ENCODE results near the gene PCYT2. TPM values are rescaled to one million over a fixed set of nuclear protein-coding genes. Genes with fewer than 3 reads are reported as not detected.

PCYT2 gene
- total and polyA plus RNA-seq, 9 of the 15 experiments (the other 6 are each of a cell fraction or from before 2014, with no cell fraction given) = 0.92 to 134 (median 82.5) TPM

DNA sequence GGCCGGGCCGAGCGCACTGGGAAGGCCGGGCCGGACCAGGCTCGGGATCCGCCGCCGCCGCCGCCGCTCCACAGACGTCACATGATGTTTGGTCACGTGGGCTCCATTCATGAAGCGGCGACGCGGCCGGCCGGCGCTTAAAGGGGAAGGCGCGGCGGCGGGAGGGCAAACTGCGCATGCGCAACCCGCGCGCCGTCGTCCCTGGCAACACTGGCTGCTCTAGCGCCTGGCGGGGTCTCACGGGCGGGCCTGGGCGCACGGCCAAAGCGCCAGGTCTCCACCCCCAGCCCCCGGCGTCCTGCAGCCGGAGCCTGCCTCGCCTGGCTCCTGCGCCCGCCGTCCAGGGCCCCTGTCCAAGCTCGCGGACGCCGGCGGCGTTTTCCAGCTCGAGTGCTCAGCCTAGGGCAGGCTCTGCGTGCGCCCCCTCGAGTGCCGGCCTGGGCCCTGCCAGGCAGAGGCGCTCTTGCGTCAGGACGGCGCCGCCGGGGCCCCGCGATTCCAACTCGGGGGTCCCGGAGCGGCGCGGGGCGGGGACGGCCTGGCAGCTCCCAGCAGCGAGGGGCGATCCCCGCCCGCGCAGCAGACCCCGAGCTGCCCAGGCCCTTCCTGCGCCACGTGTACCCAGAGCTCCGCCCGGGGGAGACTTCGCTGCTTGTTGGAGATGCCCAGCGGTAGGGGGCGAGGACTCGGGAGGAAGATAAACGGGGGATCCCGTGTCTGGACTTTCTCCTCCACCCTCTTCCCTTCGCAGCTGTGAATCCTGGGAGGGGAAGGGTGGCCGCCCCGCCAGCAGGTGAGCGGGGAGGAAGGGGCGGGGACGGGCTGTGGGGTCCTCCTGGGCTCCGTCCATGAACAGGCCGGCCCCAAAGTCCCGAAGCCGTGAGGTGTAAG is 16.7 kb upstream of the PCYT2 start, which contains the start of gene MAFG (continued):
- TF ChIP-seq ARID2 (IDR thresholded peaks at IDR 0.05) (no peak), ATF1 (CRISPR knock-in tag; IDR thresholded peaks at IDR 0.05) (no peak), ATF1 (tag; IDR thresholded peaks at IDR 0.05) (peak; percentile 80), DNMT1 (IDR thresholded peaks at IDR 0.05) (no peak), MECOM (CRISPR knock-in tag; IDR thresholded peaks at IDR 0.05) (no peak), RNF2 (IDR thresholded peaks at IDR 0.05) (no peak), RFX1 (IDR thresholded peaks at IDR 0.05) (peak; percentile 88; the same call in 1 of the 2 replicates), MCM3 (IDR thresholded peaks at IDR 0.05) (no peak), SIN3B (IDR thresholded peaks at IDR 0.05; ENCODE audit: low read depth) (peak; percentile 42; the same call in 1 of the 2 replicates), ZNF717 (CRISPR knock-in tag; IDR thresholded peaks at IDR 0.05) (no peak), ZNF197 (CRISPR knock-in tag; IDR thresholded peaks at IDR 0.05; ENCODE audit: low read depth) (no peak), ELF2 (CRISPR knock-in tag; IDR thresholded peaks at IDR 0.05) (no peak), MXI1 (IDR thresholded peaks at IDR 0.05; ENCODE audit: low read depth, low read length) (peak; percentile 73)
- TF ChIP-seq, protein P1, sequence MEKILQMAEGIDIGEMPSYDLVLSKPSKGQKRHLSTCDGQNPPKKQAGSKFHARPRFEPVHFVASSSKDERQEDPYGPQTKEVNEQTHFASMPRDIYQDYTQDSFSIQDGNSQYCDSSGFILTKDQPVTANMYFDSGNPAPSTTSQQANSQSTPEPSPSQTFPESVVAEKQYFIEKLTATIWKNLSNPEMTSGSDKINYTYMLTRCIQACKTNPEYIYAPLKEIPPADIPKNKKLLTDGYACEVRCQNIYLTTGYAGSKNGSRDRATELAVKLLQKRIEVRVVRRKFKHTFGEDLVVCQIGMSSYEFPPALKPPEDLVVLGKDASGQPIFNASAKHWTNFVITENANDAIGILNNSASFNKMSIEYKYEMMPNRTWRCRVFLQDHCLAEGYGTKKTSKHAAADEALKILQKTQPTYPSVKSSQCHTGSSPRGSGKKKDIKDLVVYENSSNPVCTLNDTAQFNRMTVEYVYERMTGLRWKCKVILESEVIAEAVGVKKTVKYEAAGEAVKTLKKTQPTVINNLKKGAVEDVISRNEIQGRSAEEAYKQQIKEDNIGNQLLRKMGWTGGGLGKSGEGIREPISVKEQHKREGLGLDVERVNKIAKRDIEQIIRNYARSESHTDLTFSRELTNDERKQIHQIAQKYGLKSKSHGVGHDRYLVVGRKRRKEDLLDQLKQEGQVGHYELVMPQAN (IDR thresholded peaks at IDR 0.05; ENCODE audit: borderline replicate concordance) = peak; percentile 52; the same call in 1 of the 2 replicates
- TF ChIP-seq, protein P2, sequence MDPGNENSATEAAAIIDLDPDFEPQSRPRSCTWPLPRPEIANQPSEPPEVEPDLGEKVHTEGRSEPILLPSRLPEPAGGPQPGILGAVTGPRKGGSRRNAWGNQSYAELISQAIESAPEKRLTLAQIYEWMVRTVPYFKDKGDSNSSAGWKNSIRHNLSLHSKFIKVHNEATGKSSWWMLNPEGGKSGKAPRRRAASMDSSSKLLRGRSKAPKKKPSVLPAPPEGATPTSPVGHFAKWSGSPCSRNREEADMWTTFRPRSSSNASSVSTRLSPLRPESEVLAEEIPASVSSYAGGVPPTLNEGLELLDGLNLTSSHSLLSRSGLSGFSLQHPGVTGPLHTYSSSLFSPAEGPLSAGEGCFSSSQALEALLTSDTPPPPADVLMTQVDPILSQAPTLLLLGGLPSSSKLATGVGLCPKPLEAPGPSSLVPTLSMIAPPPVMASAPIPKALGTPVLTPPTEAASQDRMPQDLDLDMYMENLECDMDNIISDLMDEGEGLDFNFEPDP (CRISPR knock-in tag; IDR thresholded peaks at IDR 0.05) = no peak
- TF ChIP-seq, protein P3, sequence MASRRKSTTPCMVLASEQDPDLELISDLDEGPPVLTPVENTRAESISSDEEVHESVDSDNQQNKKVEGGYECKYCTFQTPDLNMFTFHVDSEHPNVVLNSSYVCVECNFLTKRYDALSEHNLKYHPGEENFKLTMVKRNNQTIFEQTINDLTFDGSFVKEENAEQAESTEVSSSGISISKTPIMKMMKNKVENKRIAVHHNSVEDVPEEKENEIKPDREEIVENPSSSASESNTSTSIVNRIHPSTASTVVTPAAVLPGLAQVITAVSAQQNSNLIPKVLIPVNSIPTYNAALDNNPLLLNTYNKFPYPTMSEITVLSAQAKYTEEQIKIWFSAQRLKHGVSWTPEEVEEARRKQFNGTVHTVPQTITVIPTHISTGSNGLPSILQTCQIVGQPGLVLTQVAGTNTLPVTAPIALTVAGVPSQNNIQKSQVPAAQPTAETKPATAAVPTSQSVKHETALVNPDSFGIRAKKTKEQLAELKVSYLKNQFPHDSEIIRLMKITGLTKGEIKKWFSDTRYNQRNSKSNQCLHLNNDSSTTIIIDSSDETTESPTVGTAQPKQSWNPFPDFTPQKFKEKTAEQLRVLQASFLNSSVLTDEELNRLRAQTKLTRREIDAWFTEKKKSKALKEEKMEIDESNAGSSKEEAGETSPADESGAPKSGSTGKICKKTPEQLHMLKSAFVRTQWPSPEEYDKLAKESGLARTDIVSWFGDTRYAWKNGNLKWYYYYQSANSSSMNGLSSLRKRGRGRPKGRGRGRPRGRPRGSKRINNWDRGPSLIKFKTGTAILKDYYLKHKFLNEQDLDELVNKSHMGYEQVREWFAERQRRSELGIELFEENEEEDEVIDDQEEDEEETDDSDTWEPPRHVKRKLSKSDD (conservative IDR thresholded peaks at IDR 0.05; ENCODE audit: low read length) = no peak
- TF ChIP-seq, protein P4, sequence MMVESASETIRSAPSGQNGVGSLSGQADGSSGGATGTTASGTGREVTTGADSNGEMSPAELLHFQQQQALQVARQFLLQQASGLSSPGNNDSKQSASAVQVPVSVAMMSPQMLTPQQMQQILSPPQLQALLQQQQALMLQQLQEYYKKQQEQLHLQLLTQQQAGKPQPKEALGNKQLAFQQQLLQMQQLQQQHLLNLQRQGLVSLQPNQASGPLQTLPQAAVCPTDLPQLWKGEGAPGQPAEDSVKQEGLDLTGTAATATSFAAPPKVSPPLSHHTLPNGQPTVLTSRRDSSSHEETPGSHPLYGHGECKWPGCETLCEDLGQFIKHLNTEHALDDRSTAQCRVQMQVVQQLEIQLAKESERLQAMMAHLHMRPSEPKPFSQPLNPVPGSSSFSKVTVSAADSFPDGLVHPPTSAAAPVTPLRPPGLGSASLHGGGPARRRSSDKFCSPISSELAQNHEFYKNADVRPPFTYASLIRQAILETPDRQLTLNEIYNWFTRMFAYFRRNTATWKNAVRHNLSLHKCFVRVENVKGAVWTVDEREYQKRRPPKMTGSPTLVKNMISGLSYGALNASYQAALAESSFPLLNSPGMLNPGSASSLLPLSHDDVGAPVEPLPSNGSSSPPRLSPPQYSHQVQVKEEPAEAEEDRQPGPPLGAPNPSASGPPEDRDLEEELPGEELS (CRISPR knock-in tag; IDR thresholded peaks at IDR 0.05; ENCODE audit: borderline replicate concordance) = peak; percentile 94
- TF ChIP-seq, protein P5, sequence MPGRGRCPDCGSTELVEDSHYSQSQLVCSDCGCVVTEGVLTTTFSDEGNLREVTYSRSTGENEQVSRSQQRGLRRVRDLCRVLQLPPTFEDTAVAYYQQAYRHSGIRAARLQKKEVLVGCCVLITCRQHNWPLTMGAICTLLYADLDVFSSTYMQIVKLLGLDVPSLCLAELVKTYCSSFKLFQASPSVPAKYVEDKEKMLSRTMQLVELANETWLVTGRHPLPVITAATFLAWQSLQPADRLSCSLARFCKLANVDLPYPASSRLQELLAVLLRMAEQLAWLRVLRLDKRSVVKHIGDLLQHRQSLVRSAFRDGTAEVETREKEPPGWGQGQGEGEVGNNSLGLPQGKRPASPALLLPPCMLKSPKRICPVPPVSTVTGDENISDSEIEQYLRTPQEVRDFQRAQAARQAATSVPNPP (IDR thresholded peaks at IDR 0.05; ENCODE audit: borderline replicate concordance, insufficient read depth, insufficient read length) = no peak
- TF ChIP-seq, protein P6, sequence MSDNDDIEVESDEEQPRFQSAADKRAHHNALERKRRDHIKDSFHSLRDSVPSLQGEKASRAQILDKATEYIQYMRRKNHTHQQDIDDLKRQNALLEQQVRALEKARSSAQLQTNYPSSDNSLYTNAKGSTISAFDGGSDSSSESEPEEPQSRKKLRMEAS (CRISPR knock-in tag; IDR thresholded peaks at IDR 0.05) = peak; percentile 45; the same call in 1 of the 2 replicates
